Fibroblast of lung (primary cell): ENCODE measurements around the gene ARFGAP3.

Experiments
- EZH2 ChIP-seq: IDR thresholded peaks from 2 replicates; pipeline ENCODE4 v1.5.1; 2012; ENCODE audit warnings: low read length, control low read depth, mild to moderate bottlenecking; ENCODE audit errors: missing control alignments
- TF ChIP-seq, protein P1 (sequence below), 2 donors: IDR thresholded peaks in 1 of 2; conservative IDR thresholded peaks in 1 of 2; 1 replicate in 1 of 2; 2 replicates in 1 of 2; pipeline ENCODE4 v1.5.1; 2011 to 2012; ENCODE audit warnings: low read length in 2 of 2, control low read depth in 1 of 2, inconsistent platforms in 1 of 2, low read depth in 1 of 2, mild to moderate bottlenecking in 1 of 2

- TF ChIP-seq EZH2 = no peak
- TF ChIP-seq, protein P1, sequence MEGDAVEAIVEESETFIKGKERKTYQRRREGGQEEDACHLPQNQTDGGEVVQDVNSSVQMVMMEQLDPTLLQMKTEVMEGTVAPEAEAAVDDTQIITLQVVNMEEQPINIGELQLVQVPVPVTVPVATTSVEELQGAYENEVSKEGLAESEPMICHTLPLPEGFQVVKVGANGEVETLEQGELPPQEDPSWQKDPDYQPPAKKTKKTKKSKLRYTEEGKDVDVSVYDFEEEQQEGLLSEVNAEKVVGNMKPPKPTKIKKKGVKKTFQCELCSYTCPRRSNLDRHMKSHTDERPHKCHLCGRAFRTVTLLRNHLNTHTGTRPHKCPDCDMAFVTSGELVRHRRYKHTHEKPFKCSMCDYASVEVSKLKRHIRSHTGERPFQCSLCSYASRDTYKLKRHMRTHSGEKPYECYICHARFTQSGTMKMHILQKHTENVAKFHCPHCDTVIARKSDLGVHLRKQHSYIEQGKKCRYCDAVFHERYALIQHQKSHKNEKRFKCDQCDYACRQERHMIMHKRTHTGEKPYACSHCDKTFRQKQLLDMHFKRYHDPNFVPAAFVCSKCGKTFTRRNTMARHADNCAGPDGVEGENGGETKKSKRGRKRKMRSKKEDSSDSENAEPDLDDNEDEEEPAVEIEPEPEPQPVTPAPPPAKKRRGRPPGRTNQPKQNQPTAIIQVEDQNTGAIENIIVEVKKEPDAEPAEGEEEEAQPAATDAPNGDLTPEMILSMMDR (conservative IDR thresholded peaks at IDR 0.05 in 1 of 2, IDR thresholded peaks at IDR 0.05 in 1 of 2; ENCODE audit: low read depth in 1 of 2, low read length in 2 of 2) = no peak
These were observed 57.3 kb downstream of the ARFGAP3 start for GRCh38 chr22:42799461-42800405.
